ENCODE results near the gene APC.

- TF ChIP-seq CTCF (IDR thresholded peaks at IDR 0.05): no peak
- no peak for TF ChIP-seq POLR2A (IDR thresholded peaks at IDR 0.05)
Observed at GRCh38 chr5:112830378-112830777, 92.7 kb downstream of the APC start.

Data from body of pancreas (tissue), 4 donors.